RPMI7951 (cell line): ENCODE measurements around the gene OLFM2. TPM values are rescaled to one million over a fixed set of nuclear protein-coding genes. Genes with fewer than 3 reads are reported as not detected.
"Not testable (repeated sequence)": the region's sequence is repeated elsewhere in the genome, so short reads cannot be mapped to it uniquely, and the experiment has no call there.

Experiments used
- DNase-seq: peaks from one replicate; pipeline ENCODE4 v3.0.0-alpha.2; 2012; ENCODE audit warnings: low read depth
- total RNA-seq: library from RNA; depleted of rRNA; stranded (reverse); fragments of >200 nt; shearing (Covaris generic); gene quantifications from 2 replicates; pipeline ENCODE4 v1.2.3, GENCODE V29; 2014

The OLFM2 gene
- total RNA-seq, 1 experiment from 2014 or later: 1.4 TPM

GRCh38 chr19:9941671-9942070 lies 5.4 kb upstream of the OLFM2 start:
- DNase-seq: no peak

- no peak for DNase-seq
Measured at GRCh38 chr19:9941231-9941630, 4.9 kb upstream of the OLFM2 start.

- peak; percentile 89 for DNase-seq
Measured at GRCh38 chr19:9940778-9941177, 4.5 kb upstream of the OLFM2 start.

GRCh38 chr19:9939301-9939913 lies 3.1 kb upstream of the OLFM2 start:
- peak; percentile 55 for DNase-seq

- DNase-seq: no peak
Measured at GRCh38 chr19:9937001-9937411, 691 bp upstream of the OLFM2 start.

- DNase-seq: no peak
Measured at GRCh38 chr19:9935506-9936325, 599 bp downstream of the OLFM2 start.

GRCh38 chr19:9934132-9934950 lies 2.0 kb downstream of the OLFM2 start:
- DNase-seq: peak; percentile 80

GRCh38 chr19:9932835-9933234 lies 3.5 kb downstream of the OLFM2 start:
- DNase-seq: no peak

- DNase-seq: no peak
Measured at GRCh38 chr19:9931629-9932028, 4.7 kb downstream of the OLFM2 start.

GRCh38 chr19:9923440-9923839 lies 12.9 kb downstream of the OLFM2 start:
- DNase-seq: no peak

GRCh38 chr19:9922782-9923379 lies 13.4 kb downstream of the OLFM2 start:
- not testable (repeated sequence) for DNase-seq

GRCh38 chr19:9917321-9917720 lies 19.0 kb downstream of the OLFM2 start:
- peak; percentile 70 for DNase-seq

- no peak for DNase-seq
Measured at GRCh38 chr19:9916719-9917118, 19.6 kb downstream of the OLFM2 start.

GRCh38 chr19:9914315-9915207 lies 21.8 kb downstream of the OLFM2 start:
- peak; percentile 73 for DNase-seq

GRCh38 chr19:9914001-9914314 lies 22.4 kb downstream of the OLFM2 start:
- no peak for DNase-seq

- no peak for DNase-seq
Measured at GRCh38 chr19:9913237-9914000, 22.9 kb downstream of the OLFM2 start.

GRCh38 chr19:9912551-9913236 lies 23.6 kb downstream of the OLFM2 start:
- no peak for DNase-seq

GRCh38 chr19:9911524-9912185 lies 24.7 kb downstream of the OLFM2 start:
- no peak for DNase-seq

GRCh38 chr19:9910625-9911024 lies 25.7 kb downstream of the OLFM2 start:
- no peak for DNase-seq
